HG03039 (cell line): ENCODE results near the gene EML2.
"Not testable (repeated sequence)": the region's sequence is repeated elsewhere in the genome, so short reads cannot be mapped to it uniquely, and the experiment has no call there.

ENCODE experiments used
- ATAC-seq: cut with Tn5 transposase; IDR thresholded peaks from one replicate; pipeline ENCODE4 v1.9.1; 2021; ENCODE audit warnings: mild to moderate bottlenecking, moderate library complexity; ENCODE audit not compliant: unreplicated experiment

The EML2 gene

DNA sequence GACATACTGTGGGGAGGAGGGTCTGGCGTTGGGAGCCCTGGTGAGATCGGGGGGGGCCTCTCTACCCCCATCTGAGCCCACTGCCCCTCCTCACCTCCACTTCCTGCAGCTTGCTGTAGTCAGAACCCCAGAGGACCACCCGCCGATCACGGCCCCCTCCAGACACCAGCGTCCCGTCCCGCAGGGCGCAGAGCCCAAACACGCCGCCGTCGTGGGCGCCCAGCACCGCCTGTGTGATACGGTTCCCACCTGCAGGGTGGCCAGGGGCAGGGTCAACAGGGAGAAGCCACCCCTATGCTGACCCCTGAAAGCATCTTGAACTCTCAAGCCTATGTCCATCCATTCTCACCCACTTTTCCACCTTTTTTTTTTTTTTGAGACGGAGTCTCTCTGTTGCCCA lies 17.8 kb downstream of the EML2 start:
- no peak for ATAC-seq

DNA sequence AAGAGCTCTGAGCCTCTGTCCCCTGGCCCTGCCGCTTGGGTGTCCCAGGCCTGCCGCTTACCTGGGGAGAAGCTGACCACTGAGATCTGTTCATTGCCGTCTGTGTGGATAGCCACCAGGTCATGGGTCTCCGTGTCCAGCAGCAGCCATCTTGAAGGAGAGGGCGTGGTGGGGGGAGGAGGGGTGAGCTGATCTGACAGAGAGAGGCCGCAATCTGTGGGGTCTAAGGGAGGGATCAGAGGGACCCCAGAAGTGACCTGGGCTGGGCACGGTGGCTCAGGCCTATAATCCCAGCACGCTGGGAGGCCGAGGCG lies 22.5 kb downstream of the EML2 start:
- no peak for ATAC-seq

DNA sequence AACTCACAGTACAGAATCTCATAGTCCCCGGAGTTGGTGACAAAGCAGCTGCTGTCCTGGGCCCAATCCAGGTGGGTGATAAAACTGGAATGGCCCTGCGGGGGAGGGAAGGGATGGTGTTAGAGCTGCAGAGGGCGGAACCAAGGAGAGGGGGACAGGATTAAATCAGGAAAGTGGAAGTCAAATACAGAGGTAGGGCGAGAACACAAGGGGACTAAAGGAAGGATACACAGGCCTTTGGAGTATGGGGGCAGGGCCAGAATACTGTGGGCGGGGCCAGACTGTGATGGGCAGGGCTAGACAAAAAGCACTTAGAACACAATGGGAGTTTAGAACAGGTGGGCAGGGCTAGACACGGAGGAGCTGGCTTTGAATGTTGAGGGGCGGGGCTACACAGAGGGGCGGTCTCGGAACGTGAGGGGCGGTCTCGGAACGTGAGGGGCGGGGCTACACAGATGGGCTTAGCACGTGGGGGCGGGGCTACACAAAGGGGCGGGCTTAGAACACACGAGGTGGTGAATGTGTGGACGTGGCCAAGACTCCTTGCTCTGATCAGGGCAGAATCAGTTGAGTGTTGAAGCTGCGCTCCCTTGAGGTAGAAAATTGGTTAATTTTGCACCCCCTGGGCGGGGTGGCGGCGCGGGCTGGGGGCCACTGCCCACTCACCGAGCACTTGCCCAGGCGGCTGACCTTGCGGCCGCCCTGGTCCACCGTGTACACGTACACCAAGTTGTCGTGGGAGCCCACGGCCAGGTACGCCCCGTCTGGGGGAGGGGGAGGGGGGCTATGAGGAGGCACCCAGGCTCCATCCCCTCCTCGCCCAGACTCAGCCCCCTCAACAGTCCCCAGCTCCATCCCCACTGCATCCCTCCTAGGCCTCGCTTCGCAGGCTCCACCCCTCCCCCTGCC lies 23.1 kb downstream of the EML2 start:
- ATAC-seq = no peak

DNA sequence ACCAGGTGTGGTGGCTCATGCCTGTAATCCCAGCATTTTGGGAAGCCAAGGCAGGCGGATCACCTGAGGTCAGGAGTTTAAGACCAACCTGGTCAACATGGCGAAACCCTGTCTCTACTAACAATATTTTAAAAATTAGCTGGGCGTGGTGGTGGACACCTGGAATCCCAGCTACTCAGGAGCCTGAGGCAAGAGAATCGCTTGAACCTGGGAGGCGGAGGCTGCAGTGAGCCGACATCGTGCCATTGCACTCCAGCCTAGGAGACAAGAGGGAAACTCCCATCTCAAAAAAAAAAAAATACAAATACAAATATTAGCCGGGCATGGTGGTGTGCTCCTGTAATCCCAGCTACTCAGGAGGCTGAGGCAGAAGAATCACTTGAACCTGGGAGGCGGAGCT lies 24.1 kb downstream of the EML2 start:
- not testable (repeated sequence) for ATAC-seq

DNA sequence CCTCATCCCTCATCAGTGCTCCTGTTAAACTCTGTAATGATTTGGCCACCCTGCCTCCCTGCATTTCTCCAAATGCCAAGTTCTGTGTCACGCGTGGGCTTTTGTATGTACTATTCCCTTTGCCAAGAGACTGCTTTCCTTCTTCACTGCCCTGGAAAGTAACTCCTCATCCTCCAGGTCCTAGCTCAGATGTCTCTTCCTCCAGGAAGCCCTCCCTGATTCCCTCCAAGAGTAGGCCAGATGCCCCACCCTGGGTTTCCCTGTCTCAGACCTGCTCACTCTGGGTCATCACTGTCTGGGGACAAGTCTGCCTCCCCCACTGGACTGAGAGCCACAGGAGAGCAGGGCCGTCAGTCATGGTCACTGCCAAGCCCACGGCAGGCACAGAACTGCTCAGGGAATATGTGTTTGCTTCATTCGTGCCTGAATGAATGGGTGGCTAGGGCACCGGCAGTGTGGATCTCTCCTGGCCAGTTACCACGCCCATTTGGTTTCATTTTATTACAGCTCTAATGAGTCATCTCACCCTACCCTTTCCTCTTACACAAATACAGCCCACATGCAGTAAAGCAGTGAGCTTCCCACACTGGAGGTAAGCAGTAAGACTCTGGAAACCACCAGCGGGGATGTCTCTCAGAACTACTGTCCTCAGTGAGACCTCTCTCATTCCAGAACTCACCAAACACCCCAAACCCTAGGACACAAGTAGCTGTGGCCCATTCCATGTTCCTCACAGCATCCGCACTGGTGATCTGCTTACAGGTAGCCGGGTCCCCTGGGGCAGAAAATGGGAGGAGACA lies 25.1 kb downstream of the EML2 start:
- ATAC-seq = no peak

DNA sequence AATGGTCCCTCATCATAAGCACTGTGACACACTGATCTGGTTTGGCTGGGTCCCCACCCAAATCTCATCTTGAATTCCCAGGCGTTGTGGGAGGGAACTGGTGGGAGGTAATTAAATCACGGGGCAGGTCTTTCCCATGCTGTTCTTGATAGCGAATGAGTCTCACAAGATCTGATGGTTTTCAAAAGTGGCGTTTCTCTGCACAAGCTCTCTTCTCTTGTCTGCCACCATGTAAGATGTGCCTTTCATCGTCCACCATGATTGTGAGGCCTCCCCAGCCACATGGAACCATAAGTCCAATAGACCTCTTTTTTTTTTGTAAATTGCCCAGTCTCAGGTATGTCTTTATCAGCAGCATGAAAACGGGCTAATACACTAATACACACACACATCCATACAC lies 30.2 kb downstream of the EML2 start:
- ATAC-seq = no peak

DNA sequence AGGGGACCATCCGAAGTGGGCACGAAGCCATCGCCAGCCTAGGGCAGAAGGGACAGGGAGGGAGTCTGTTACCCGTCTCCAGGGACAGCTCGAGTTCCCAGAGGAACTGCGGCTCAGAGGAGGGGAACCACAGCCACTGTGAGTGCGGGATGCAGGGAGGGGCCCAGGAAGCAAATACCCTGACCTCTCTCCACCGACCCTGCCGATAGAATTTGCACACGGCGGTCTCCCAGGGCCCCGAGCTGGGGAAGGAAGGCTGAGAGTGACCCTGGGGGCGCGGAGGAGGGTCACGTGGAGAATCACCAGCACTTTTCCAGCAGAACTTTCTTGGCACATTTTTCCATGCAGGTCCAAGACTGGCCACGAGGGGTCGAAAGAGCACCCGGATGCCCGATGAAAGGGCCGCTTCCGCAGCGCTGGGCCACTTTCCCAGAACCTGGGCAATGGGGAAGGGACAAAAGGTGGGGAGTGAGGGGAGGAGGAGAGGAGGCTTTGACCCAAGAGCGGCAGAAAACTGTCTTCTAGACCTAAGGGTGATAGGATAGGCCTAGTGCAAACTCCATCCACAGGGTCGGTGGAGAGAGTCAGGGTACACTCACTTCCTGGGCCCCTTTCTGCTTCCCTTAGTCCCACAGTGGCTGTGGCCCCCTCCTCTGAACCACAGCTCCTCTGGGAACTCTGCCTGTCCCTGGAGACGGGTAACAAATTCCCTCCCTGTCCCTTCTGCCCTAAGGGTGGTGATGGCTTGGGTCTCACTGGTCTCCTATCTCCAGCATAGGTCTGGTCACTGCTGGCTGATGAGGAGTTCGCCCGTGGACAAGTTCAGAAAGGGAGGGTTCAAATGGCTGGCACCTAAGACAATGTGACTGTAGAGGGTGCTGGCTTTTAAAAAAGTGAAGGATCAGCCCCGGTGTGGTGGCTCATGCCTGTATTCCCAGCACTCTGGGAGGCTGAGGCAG lies 31.8 kb downstream of the EML2 start:
- no peak for ATAC-seq

DNA sequence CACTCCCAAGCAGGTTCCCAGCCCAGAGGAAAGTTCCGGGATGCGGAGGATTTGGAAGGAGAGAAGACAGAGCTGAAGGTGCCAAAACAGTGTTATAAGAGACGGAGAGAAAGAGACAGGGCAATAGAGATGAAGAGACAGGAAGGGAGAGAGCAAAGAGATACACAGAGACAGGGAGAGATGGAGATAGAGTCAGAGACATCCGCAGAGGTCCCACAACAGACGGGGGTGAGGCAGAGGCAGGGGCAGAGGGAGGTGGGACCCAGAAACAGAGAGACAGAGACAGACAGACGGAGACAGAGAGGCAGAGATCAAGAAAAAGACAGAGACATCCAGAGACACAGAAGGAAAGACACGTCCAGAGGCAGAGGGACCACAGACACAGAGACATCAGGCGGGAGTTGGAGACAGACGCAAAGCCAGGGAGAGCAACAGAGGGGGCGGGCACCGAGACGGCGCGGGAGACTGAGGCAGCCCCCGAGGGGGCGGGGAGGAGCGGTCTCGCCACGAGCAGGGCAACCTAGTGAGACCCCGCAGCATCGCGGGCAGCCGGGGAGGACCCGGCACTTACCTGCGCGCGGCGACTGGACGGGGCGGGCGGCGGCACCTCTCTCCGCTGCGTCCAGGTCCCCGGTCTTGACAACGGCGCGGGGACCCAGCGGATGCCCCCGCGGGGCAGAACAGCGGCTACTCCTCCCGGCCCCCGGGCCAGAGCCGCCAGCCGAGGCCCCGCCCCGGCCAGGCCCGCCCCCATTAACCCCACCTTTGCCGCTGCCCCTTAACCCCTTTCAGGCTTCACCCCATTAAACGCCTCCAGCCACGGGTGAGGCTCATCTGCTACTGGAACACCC lies 37.4 kb downstream of the EML2 start, which contains the start of gene GPR4:
Gene GPR4 (minus strand): TSS at position 689 of the 851 bp plus-strand sequence. CDS start 10,346 bp downstream, outside the sequence.
- no peak for ATAC-seq

DNA sequence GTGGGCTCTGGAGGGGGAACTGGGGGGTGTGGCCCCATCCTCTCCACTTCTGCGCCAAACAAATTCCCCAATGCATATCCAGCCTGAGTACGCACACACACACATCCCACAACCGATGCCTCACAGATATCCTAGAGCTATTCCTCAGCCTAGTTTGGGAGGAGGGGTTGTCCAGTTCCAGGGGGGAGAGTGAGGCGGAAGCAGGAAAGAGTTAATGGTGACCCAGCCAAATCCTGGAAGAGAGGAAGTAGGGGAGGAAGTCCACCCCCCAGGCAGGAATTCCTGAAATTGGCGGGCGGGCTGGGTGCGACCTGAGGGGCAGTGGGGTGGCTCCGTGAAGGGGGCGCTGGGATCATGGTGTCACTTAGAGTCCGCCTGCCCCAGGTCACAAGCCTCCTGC lies 38.1 kb downstream of the EML2 start:
- no peak for ATAC-seq

DNA sequence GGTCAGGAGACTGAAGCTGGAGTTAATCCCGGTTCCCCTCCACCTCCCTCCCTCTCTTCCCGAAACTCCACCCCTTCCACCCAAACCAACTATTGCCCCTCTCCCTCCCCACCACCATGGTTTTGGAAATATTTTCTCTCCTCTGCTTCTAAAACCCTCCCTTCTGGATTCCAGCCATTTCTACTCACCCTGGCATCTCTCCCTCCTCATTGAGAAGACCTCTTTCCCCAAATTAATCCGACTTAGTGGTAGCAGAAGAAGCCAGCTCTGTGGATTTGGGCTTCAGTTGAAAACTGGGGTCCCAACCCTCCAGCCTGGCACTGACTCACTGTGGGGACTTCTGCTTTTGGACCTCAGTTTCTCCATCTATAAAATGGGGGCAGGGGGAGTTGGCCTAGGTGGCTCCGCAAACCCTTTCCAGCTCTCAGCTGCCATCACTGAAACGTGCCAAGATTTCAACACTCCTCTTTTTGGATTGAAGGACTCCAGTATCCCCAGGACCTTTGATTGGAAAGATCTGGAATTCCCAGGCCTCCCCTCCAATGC lies 38.8 kb downstream of the EML2 start:
- ATAC-seq = no peak

DNA sequence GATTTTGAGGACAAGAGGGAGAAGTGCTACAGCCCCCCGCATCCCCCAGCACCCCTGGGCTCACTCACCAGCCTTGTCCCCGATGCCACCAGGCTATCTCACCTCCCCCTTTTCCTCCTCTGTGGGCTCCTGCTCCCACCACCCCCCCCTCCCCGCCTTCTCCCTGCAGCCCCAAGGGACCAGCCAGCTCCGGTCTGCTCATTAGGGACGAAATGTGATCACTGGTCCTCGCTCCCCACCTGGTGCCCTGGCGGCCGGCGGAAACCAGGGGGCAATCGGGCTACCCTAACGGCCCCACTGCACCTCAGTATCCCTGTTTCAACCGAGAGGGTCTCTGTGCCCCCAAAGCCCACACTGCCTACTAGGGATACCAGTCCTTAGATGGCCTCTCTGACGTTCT lies 39.9 kb downstream of the EML2 start:
- no peak for ATAC-seq

DNA sequence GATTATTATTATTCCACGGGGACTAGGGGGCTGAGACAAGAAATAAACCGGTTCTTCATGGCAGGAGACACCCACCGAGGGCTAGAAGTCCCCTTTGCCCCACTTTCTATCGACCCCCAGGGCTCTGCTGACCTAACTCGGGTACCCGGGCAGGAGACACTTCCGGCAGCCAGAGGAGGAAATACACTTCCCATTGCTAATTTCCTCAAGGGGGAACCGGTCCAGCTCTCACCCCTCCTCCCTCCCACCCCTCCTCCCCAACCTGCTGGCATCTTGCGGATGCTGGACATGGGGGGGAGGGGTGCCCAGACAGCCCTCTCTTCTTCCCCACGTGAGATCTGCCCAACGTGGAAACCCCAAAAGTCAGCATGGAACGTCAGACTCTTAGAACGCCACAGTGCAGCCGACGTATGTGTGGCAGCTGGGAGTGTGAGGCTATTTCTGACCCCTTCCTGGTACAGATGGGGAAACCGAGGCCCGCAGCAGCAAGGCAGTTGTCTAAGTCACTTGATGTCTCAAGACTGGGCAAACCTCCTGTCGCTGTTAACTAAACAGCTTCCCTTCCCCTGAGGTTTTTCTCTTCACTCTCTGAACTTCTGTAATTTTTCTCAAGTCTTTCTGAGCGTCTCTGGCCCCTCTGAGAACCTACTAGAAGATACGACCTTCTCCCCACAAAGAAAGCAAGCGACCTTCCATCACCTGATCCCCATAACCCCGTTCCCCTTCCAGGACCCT lies 40.8 kb downstream of the EML2 start:
- no peak for ATAC-seq

DNA sequence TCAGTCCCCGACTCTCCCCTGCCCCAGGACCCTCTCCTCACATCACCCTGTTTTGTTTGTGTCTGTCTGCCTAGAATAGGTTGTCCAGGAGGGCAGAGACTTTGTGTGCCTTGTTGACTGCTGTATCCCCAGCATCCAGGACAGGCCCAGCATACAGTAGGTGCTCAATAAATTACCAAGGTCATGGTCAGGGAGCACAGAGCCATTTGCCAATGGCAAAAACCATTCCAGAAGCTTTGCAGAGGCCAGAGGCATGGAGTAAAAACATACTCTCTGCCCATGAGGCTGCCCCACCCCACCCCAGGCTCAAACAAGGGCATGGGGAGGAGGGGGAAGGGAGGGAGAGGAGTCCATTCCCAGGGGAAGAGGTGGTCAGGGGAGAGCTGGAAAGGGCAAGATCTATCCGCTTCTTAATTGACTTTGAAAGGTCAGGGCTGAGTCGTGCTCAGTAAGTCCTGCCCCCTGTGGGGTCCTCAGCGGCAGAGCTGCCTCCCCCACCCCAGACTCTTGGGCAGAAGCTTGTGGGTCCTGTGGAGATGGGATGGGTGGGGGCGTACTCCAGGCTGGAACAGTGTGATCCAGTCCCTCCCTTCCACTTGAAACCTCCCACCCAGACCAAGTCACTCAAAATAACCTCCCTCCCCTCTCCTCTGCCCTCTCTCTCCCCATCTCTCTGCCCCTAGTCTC lies 41.6 kb downstream of the EML2 start:
- no peak for ATAC-seq

DNA sequence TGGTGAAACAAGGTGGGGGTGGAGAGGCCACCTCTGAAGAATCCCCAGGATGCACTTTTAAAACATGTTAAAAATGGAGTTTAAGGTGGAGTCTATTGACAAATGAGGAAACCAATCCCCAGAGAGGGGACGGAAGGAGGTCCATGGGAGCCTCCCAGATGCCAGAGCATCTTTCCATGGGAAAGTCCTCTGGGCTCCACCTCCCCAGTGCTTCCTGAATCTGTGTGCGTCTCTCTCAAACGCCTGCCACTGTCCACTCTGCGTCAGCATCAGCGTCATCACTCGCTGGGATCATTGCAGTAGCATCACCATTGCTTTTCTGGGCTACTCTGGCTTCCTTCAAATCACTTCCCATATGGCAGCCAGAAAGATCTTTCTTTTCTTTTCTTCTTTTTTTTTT lies 43.4 kb downstream of the EML2 start:
- ATAC-seq = no peak

DNA sequence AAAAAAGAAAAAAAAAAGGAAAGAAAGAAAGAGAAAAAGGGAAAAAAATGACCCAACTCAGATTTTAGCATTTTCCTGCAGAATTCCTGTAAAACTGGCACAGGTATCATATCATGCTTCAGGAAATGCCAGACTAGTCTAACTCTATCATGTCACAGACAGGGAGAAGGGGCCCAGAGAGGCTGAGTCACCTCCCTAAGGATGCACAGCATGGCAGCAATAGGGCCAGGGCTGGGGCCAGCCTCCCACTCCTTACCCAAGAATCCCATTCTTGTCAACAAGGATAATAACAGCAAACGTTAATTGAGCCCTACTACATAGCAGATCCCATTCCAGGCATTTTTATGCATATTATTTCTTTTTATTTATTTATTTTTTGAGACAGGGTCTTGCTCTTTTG lies 45.7 kb downstream of the EML2 start:
- ATAC-seq = no peak

DNA sequence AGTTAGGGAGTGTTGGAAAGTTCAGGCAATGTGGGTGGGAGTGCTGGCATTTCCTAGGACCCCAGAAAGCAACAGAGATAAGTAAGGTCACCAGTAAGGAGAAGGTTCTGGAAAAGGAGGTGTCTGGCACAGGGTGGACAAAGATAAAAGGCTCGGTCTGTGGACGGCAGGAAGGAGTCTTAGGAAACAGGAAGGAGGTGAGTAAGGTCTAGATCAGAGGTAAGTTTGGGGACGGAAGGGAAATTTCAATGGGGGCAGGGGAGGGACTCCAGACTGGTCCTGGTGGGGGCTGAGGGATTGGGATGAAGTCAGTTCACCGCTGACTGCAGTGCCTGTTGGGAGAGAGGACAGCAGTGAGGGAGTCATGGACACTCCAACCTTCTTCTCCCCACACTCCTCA lies 46.8 kb downstream of the EML2 start:
- no peak for ATAC-seq

DNA sequence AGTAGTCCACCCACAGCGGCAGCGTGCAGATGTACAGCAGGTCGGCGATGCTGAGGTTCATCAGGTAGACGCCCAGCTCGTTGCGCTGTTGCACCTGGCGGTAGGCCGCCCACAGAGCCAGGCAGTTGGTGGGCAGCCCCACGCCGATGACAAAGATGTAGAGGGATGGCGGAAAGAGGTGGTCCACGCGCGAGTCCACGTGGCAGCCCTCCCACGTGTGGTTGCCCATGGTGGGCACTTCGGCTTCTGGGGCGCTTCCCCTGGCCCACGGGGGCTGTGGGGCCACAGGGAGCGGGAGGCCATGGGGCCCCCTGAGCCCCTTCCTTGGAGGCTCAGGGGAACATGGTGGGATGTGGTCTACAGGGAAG lies 47.6 kb downstream of the EML2 start:
- ATAC-seq = no peak

DNA sequence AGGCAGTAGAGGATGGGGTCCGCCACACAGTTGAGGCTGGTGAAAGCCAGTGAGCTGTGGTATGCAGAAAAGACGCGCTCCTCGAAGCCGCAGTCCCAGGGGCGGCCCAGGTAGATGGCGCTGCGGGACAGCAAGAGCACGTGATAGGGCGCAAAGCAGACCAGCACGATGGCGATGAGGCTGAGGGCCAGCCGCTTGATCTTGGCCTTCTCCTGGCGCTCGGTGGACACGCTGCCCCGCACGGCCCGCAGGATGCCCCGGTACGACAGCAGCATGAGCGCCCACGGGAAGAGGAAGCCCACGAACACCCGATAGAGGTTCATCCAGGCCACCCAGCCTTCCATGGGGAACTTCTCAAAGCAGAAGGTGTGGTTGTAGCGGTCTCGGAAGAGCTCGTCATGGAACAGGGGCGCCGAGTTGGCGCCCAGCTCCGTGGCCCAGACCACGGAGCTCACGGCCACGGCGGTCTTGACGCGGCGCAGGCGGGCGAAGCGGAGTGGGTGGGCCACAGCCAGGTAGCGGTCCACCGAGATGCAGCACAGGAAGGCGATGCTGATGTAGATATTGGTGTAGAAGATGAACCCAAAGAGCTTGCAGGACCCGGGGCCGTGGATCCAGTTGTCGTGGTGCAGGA lies 48.1 kb downstream of the EML2 start:
- ATAC-seq = no peak
